Right forelimb (tissue), 1 donor: Measurements from ENCODE around the gene ART5.
"Not testable (repeated sequence)": the region's sequence is repeated elsewhere in the genome, so short reads cannot be mapped to it uniquely, and the experiment has no call there.

ENCODE experiments used
- DNase-seq: peaks from one replicate; pipeline ENCODE4 v3.0.0-alpha.2; 2018

Gene ART5

DNA sequence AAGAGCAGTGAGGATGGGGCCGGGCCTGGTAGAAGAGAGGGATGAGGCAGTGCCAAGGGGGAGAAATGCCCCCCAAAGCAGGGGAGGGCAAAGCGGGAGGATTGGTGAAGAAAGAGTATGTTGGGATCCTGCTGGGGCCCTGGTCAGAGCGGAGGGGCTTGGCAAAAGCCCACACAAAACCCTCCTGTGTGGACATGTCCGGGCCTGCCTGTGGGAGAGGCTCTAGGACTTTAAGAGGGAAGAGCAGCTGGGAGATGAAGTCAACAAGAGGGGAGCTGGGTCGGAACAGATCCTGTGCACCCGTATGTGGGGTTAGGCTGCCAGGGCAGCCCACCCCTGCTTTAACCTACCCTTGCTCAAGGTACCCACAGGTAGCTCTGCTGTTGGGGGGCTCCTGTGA lies 25.8 kb downstream of the ART5 start:
- DNase-seq = no peak

DNA sequence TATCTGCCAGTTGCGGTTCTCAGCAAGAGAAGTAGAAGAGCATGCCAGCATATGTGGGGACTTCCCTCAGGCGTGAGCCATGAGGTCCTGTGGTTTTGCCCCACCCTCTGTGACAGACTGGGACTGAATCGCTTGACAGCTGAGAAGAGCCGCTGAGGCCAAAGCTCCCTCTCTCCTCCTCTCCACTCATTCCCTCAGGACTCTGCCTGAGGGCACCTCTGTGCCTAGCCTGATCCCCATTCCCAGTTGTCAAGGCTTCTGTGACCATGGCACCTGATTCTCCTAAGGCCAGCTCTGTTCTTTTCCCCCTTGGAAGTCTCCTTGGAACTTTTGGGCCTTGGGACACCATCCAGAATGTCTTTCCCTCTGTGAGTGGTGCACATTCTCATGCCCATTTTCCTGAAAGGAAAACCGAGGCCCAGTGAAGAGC lies 27.0 kb downstream of the ART5 start:
- no peak for DNase-seq

- no peak for DNase-seq
These were observed 27.6 kb downstream of the ART5 start for GRCh38 chr11:3613998-3614741.

DNA sequence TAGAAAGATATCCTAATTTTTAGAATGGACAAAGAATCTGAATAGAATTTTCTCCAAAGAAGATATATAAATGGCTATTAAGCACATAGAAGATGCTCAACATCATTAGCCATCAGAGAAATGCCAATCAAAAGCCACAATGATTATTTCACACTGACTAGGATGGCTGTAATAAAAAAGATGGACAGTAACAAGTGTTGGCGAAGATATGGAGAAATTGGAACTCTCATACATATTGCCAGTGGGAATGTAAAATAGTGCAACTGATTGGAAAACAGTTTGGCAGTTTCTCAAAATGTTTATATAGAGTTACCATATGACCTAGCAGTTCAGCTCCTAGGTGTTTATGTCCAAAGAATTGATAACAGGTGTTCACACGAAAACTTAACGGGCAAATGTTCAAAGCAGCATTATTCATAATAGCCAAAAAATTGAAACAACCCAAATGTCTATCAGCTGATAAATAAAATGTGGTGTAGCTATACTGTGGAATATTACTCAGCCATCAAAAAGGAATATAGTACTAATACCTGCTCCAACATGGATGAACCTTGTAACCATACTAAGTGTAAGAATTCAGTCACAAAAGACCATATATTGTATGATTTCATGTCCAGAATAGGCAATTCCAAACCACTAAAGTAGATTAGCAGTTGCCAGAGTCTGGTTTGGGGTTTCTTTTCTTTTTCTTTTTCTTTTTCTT lies 29.7 kb downstream of the ART5 start:
- no peak for DNase-seq

- no peak for DNase-seq
These were observed 30.9 kb downstream of the ART5 start for GRCh38 chr11:3610846-3611245.

GRCh38 chr11:3609416-3610265 lies 32.2 kb downstream of the ART5 start:
- DNase-seq = no peak

DNA sequence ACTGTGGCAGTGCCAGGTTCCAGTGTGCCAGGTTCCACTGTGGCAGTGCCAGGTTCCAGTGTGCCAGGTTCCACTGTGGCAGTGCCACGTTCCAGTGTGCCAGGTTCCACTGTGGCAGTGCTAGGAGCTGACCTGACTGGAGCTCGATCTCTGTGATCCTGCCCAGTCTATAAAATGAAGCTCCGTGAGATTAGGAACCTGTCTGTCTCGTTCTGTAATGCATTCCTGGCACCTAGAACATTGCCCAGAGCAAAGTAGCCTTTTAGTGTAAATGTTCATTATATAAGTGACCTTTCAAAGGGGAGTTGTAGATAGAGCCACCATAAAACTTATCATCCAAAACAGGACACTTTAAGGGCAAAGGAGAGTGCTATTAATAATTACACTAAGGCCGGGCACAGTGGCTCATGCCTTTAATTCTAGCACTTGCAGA lies 36.0 kb downstream of the ART5 start:
- DNase-seq = no peak

- DNase-seq = no peak
These were observed 36.5 kb downstream of the ART5 start for GRCh38 chr11:3605283-3605662.

GRCh38 chr11:3604167-3604566 lies 37.6 kb downstream of the ART5 start:
- no peak for DNase-seq

DNA sequence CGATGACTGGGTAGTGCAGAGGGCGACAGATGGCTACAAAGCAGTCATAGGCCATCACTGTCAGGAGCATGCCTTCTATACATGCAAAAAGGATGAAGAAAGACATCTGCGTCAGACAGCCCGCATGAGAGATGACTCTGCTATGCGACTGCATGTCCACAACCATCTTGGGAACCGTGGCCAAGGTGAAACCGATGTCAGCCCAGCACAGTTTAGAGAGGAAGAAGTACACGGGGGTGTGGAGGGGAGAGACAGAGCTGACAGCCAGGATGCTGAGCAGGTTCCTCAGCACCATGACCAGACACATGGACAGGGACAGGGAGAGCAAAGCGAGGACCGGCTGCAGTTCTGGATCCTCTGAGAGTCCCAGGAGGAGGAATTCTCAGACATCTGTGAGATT lies 41.6 kb downstream of the ART5 start:
- not testable (repeated sequence) for DNase-seq

DNA sequence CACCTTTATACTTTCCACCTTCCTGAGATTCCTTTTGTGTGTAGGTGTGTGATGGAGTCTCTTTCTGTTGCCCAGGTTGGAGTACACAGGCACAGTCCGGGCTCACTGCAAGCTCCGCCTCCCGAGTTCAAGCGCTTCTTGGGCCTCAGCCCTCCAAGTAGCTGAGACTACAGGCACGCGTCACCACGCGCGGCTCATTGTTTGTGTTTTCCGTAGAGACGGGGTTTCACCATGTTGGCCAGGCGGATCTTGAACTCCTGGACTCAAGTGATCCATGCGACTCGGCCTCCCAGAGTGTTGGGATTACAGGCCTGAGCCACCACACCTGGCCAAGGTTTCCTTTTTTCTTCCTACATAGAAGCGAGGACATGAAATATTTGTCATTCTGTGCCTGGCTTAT lies 44.0 kb downstream of the ART5 start:
- DNase-seq = not testable (repeated sequence)

GRCh38 chr11:3591326-3591725 lies 50.5 kb downstream of the ART5 start:
- DNase-seq = not testable (repeated sequence)

GRCh38 chr11:3590193-3590592 lies 51.6 kb downstream of the ART5 start:
- DNase-seq = not testable (repeated sequence)

DNA sequence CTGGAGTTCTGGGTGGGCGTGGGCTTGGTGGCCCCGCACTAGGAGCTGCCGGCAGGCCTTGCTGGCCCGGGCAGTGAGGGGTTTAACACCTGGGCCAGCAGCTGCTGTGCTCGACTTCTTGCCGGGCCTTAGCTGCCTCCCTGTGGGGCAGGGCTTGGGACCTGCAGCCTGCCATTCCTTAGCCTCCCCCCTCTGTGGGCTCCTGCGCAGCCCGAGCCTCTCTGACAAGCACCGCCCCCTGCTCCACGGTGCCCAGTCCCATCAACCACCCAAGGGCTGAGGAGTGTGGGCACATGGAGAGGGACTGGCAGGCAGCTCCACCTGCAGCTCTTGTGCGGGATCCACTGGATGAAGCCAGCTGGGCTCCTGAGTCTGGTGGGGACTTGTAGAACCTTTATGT lies 53.0 kb downstream of the ART5 start:
- not testable (repeated sequence) for DNase-seq
